Measurements from ENCODE around the gene MUC6.
A peak's percentile ranks its signal among the peaks of the same experiment; 100 is the strongest.

The MUC6 gene

DNA sequence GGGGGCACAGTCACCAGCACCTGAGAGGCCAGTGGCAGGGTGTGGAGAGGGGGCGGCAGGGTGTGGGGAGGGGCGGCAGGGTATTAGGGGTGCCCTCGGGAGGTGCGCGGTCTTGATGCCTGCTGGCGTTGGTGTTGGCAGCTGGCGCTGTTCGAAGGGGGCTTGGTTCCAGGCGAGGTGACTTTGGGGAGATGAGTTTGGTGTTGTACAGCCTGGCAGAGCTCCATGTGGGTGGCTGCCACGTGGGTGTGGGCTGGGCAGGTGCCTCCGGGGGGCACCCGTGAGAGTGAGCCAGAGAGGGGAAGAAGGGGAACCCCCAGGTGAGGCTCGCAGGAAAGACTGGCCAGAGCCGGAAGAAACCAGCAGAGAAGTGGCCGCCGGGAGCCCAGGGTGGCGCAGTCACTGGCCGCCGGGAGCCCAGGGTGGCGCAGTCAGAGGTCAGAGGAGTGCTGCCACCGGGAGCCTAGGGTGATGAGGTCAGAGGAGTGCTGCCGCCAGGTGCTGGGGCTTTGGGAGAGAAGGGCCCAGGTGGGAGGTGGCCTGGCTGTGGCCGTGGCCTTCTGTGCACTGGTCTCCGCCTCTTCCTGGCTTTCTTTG is 44.7 kb downstream of the MUC6 start:
- Histone ChIP-seq H3K36me3 (ENCODE audit: control insufficient read depth in 2 of 2, insufficient read depth in 1 of 2, low read length in 2 of 2) (peaks cover 0 to 89% of the 10 kb centered on the region in 2 experiments; a peak in 1 of 3 replicates), H3K27ac (ENCODE audit: extremely low read depth, low read depth, low read length) (no peak overlapping the region), H3K4me3 (ENCODE audit: low read depth, low read length) (no peak overlapping the region), H3K9me3 (ENCODE audit: control insufficient read depth, insufficient read depth, low read depth, low read length) (no peaks in the 10 kb centered on the region), H3K4me1 (ENCODE audit: control insufficient read depth, insufficient read depth, low read length) (no peaks in the 10 kb centered on the region)
- TF ChIP-seq ZNF114 (tag by site-specific recombination; IDR thresholded peaks at IDR 0.05) = no peak
- no peak for TF ChIP-seq EGR2 (tag by site-specific recombination; IDR thresholded peaks at IDR 0.05; ENCODE audit: low read depth)
- no peak for TF ChIP-seq ZFHX2 (tag by site-specific recombination; conservative IDR thresholded peaks at IDR 0.05)
- no peak for TF ChIP-seq ZNF184 (tag by site-specific recombination; IDR thresholded peaks at IDR 0.05)
- no peak for TF ChIP-seq ZNF664 (tag by site-specific recombination; IDR thresholded peaks at IDR 0.05)
- ChIA-PET POLR2A (no interaction called here), CTCF (no interaction called here)

- H3K9me3 ChIP-seq (ENCODE audit: control insufficient read depth, insufficient read depth, low read depth, low read length) = no peaks in the 10 kb centered on the region
- peaks cover 0 to 89% of the 10 kb centered on the region in 2 experiments; a peak in 1 of 3 replicates for H3K36me3 ChIP-seq (ENCODE audit: control insufficient read depth in 2 of 2, insufficient read depth in 1 of 2, low read length in 2 of 2)
- H3K4me3 ChIP-seq (ENCODE audit: low read depth, low read length) = no peak overlapping the region
- ChIA-PET POLR2A (no interaction called here), CTCF (no interaction called here)
- no peak overlapping the region for H3K27ac ChIP-seq (ENCODE audit: extremely low read depth, low read depth, low read length)
- H3K4me1 ChIP-seq (ENCODE audit: control insufficient read depth, insufficient read depth, low read length) = no peaks in the 10 kb centered on the region
- 0 out of 2 replicates have a peak, but pooled peaks have one; percentile 9 for TF ChIP-seq EGR2 (tag by site-specific recombination; IDR thresholded peaks at IDR 0.05; ENCODE audit: low read depth)
- no peak for TF ChIP-seq ZNF48 (tag by site-specific recombination; IDR thresholded peaks at IDR 0.05)
- TF ChIP-seq, protein P1, sequence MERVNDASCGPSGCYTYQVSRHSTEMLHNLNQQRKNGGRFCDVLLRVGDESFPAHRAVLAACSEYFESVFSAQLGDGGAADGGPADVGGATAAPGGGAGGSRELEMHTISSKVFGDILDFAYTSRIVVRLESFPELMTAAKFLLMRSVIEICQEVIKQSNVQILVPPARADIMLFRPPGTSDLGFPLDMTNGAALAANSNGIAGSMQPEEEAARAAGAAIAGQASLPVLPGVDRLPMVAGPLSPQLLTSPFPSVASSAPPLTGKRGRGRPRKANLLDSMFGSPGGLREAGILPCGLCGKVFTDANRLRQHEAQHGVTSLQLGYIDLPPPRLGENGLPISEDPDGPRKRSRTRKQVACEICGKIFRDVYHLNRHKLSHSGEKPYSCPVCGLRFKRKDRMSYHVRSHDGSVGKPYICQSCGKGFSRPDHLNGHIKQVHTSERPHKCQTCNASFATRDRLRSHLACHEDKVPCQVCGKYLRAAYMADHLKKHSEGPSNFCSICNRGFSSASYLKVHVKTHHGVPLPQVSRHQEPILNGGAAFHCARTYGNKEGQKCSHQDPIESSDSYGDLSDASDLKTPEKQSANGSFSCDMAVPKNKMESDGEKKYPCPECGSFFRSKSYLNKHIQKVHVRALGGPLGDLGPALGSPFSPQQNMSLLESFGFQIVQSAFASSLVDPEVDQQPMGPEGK (tag by site-specific recombination; IDR thresholded peaks at IDR 0.05) = no peak
- TF ChIP-seq ZNF645 (tag by site-specific recombination; IDR thresholded peaks at IDR 0.05) = no peak
These were observed 45.5 kb downstream of the MUC6 start for GRCh38 chr11:991034-991433.

GRCh38 chr11:990101-990500 is 46.4 kb downstream of the MUC6 start:
- CTCF ChIA-PET = no interaction called here
- POLR2A ChIA-PET = no interaction called here

More at GRCh38 chr11:990101-990500, 46.4 kb downstream of the MUC6 start:
- Histone ChIP-seq H3K27ac (ENCODE audit: extremely low read depth, low read depth, low read length) (no peak overlapping the region), H3K9me3 (ENCODE audit: control insufficient read depth, insufficient read depth, low read depth, low read length) (no peaks in the 10 kb centered on the region), H3K4me3 (ENCODE audit: low read depth, low read length) (no peak overlapping the region), H3K36me3 (ENCODE audit: control insufficient read depth in 2 of 2, insufficient read depth in 1 of 2, low read length in 2 of 2) (peaks cover 0 to 90% of the 10 kb centered on the region in 2 experiments; a peak in 2 of 3 replicates), H3K4me1 (ENCODE audit: control insufficient read depth, insufficient read depth, low read length) (no peaks in the 10 kb centered on the region)
- TF ChIP-seq ZBTB7A (tag by site-specific recombination; IDR thresholded peaks at IDR 0.05; ENCODE audit: low read depth) (no peak), ZNF221 (tag by site-specific recombination; IDR thresholded peaks at IDR 0.05; ENCODE audit: borderline replicate concordance) (no peak), ZNF548 (tag by site-specific recombination; IDR thresholded peaks at IDR 0.05) (no peak), ZNF157 (tag by site-specific recombination; IDR thresholded peaks at IDR 0.05) (no peak), SP2 (tag by site-specific recombination; IDR thresholded peaks at IDR 0.05) (no peak), KLF10 (tag by site-specific recombination; IDR thresholded peaks at IDR 0.05) (no peak), ZXDB (tag by site-specific recombination; IDR thresholded peaks at IDR 0.05) (no peak), BCL11A (tag by site-specific recombination; IDR thresholded peaks at IDR 0.05; ENCODE audit: low read depth) (no peak), ZNF114 (tag by site-specific recombination; IDR thresholded peaks at IDR 0.05) (no peak), BCL11B (tag by site-specific recombination; IDR thresholded peaks at IDR 0.05; ENCODE audit: low read depth) (no peak)
- TF ChIP-seq, protein P2, sequence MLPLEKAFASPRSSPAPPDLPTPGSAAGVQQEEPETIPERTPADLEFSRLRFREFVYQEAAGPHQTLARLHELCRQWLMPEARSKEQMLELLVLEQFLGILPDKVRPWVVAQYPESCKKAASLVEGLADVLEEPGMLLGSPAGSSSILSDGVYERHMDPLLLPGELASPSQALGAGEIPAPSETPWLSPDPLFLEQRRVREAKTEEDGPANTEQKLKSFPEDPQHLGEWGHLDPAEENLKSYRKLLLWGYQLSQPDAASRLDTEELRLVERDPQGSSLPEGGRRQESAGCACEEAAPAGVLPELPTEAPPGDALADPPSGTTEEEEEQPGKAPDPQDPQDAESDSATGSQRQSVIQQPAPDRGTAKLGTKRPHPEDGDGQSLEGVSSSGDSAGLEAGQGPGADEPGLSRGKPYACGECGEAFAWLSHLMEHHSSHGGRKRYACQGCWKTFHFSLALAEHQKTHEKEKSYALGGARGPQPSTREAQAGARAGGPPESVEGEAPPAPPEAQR (tag by site-specific recombination; IDR thresholded peaks at IDR 0.05) = no peak
- TF ChIP-seq, protein P3, sequence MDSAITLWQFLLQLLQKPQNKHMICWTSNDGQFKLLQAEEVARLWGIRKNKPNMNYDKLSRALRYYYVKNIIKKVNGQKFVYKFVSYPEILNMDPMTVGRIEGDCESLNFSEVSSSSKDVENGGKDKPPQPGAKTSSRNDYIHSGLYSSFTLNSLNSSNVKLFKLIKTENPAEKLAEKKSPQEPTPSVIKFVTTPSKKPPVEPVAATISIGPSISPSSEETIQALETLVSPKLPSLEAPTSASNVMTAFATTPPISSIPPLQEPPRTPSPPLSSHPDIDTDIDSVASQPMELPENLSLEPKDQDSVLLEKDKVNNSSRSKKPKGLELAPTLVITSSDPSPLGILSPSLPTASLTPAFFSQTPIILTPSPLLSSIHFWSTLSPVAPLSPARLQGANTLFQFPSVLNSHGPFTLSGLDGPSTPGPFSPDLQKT (IDR thresholded peaks at IDR 0.05; ENCODE audit: borderline replicate concordance, low read depth, low read length) = no peak
